HG02981 (cell line): ENCODE results near the gene FAM193A.

Experiments used
- ATAC-seq: cut with Tn5 transposase; IDR thresholded peaks from one replicate; pipeline ENCODE4 v1.9.1; 2021; ENCODE audit warnings: mild to moderate bottlenecking, moderate library complexity; ENCODE audit not compliant: unreplicated experiment

FAM193A gene

GRCh38 chr4:2688697-2689096 lies 152.2 kb downstream of the FAM193A start:
- ATAC-seq = no peak

- ATAC-seq = no peak
Observed at GRCh38 chr4:2689114-2689513, 152.7 kb downstream of the FAM193A start.

- peak; percentile 72 for ATAC-seq
Observed at GRCh38 chr4:2689825-2690700, 153.6 kb downstream of the FAM193A start.

- ATAC-seq = no peak
Observed at GRCh38 chr4:2691313-2691712, 154.9 kb downstream of the FAM193A start.

- ATAC-seq = no peak
Observed at GRCh38 chr4:2691952-2692435, 155.5 kb downstream of the FAM193A start.

GRCh38 chr4:2694691-2695090 lies 158.2 kb downstream of the FAM193A start:
- no peak for ATAC-seq

GRCh38 chr4:2695346-2696060 lies 159.1 kb downstream of the FAM193A start:
- no peak for ATAC-seq

- ATAC-seq = peak; percentile 97
Observed at GRCh38 chr4:2696423-2696822, 160.0 kb downstream of the FAM193A start.

GRCh38 chr4:2697995-2698414 lies 161.6 kb downstream of the FAM193A start:
- ATAC-seq = no peak

GRCh38 chr4:2698504-2698903 lies 162.1 kb downstream of the FAM193A start:
- ATAC-seq = no peak

GRCh38 chr4:2698951-2699505 lies 162.6 kb downstream of the FAM193A start:
- ATAC-seq = no peak

- ATAC-seq = no peak
Observed at GRCh38 chr4:2699534-2699933, 163.1 kb downstream of the FAM193A start.

GRCh38 chr4:2700031-2700430 lies 163.6 kb downstream of the FAM193A start:
- ATAC-seq = no peak

GRCh38 chr4:2702361-2702760 lies 165.9 kb downstream of the FAM193A start:
- no peak for ATAC-seq

GRCh38 chr4:2702770-2703169 lies 166.3 kb downstream of the FAM193A start:
- ATAC-seq = no peak

- ATAC-seq = no peak
Observed at GRCh38 chr4:2712261-2712842, 175.9 kb downstream of the FAM193A start.

- no peak for ATAC-seq
Observed at GRCh38 chr4:2713337-2713736, 176.9 kb downstream of the FAM193A start.

GRCh38 chr4:2714061-2714770 lies 177.8 kb downstream of the FAM193A start:
- no peak for ATAC-seq

- ATAC-seq = no peak
Observed at GRCh38 chr4:2714918-2715317, 178.5 kb downstream of the FAM193A start.

- ATAC-seq = no peak
Observed at GRCh38 chr4:2715426-2715825, 179.0 kb downstream of the FAM193A start.

GRCh38 chr4:2716236-2716635 lies 179.8 kb downstream of the FAM193A start:
- no peak for ATAC-seq
